Choroid plexus epithelial cell (primary cell): ENCODE measurements around the gene PLA2G12A.

Source experiments
- DNase-seq: peaks from one replicate; pipeline ENCODE4 v3.0.0-alpha.2; 2010; ENCODE audit warnings: low read depth
- H3K4me3 ChIP-seq: 2 replicates; pipeline ENCODE4 v1.5.1; 2011; ENCODE audit warnings: low read depth, mild to moderate bottlenecking, control low read depth, low read length, moderate library complexity
- CTCF ChIP-seq: conservative IDR thresholded peaks from 2 replicates; pipeline ENCODE4 v1.5.1; 2011; ENCODE audit warnings: low read depth, mild to moderate bottlenecking, control low read depth, inconsistent platforms, low read length, moderate library complexity

The PLA2G12A gene

DNA sequence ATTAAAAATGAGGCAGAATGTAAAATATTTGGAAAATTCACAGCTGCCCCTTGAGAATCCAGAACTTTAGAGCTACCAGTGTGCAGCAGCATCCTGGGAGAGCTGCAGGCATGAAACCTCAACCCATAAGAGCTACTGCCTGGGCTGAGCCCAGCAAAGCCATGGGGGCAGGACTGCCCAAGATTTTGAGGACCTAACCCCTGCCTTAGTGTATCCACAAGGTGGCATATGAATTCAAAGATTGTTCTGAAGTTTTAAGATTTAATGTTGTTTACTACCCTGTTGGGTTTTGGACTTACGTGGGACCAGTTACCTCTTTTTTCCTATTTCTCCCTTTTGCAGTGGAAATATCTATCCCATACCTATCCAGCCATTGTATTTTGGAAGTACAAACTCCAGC lies 53.0 kb downstream of the PLA2G12A start:
- DNase-seq, result peak; percentile 30
- H3K4me3 ChIP-seq, result no peak overlapping the region

GRCh38 chr4:109675843-109676242 lies 54.0 kb downstream of the PLA2G12A start:
- TF ChIP-seq CTCF, result no peak
- no peak overlapping the region for H3K4me3 ChIP-seq
- no peak for DNase-seq

More for the DNA sequence above, 53.0 kb downstream of the PLA2G12A start:
- peak; percentile 29 for TF ChIP-seq CTCF

- no peak for DNase-seq
- no peak for TF ChIP-seq CTCF
- no peak overlapping the region for H3K4me3 ChIP-seq
These were observed 54.7 kb downstream of the PLA2G12A start for GRCh38 chr4:109675181-109675580.

DNA sequence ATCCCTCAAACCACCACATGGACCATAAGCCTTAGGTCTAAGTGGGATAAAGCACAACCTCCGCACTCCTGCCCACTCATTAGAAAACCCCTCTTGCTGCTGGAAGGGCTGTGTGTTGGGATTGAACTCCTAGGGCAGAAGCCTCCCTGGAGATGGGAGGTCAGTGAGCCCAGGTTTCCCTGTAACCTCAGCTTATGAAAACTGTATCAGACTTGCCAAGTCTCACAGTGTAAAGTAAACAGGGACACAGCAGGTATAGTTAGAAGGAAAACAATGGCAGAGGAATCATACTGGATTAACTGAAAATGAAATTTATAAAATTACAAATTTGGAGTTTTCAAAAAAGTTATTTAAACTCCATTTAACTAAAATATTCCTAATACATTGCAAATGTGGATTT lies 56.6 kb downstream of the PLA2G12A start:
- H3K4me3 ChIP-seq, result no peak overlapping the region
- DNase-seq, result no peak
- no peak for TF ChIP-seq CTCF

GRCh38 chr4:109672169-109672930 lies 57.5 kb downstream of the PLA2G12A start:
- no peak overlapping the region for H3K4me3 ChIP-seq
- DNase-seq, result peak; percentile 15
- no peak for TF ChIP-seq CTCF

DNA sequence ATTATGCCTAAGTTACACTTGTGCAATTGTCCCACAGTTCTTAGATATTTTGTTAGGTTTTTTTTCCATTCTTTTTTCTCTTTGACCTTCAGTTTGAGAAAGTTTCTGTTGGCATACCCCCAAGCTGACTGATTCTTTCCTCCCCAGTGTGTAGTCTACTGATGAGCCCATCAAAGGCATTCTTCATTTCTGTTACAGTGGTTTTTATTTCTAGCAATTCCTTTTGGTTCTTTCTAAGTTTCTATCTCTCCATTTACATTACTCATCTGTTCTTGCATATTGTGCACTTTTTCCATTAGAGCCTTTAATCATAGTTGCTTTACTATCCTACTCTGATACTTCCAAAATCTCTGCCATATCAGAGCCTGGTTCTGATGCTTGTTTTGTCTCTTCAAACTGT lies 58.5 kb downstream of the PLA2G12A start:
- DNase-seq, result peak; percentile 6

More for the DNA sequence above, 58.5 kb downstream of the PLA2G12A start:
- no peak for TF ChIP-seq CTCF
- H3K4me3 ChIP-seq, result no peak overlapping the region
